Measurements from ENCODE around the gene TMCO2.

The TMCO2 gene

DNA sequence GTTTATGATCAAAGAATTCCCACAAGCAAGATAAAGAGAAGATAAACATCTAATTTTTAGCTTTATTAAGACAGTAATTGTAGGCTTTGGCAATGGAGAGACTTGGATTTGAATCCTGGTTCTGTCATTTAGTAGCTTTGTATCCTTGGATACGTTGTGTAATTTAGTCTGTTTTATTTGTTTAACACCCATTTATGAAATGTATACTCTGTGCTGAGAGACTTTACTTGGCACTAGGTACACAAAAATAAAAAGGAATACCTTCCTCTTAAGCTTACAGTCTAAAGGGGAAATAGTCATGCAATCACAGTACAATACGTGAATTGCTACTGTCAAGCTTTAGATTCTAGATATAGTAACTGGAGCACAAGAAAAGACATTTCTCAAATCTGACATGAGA lies 34.1 kb downstream of the TMCO2 start:
- TF ChIP-seq ZFX (IDR thresholded peaks at IDR 0.05; ENCODE audit: borderline replicate concordance) = no peak
- TF ChIP-seq, protein P1, sequence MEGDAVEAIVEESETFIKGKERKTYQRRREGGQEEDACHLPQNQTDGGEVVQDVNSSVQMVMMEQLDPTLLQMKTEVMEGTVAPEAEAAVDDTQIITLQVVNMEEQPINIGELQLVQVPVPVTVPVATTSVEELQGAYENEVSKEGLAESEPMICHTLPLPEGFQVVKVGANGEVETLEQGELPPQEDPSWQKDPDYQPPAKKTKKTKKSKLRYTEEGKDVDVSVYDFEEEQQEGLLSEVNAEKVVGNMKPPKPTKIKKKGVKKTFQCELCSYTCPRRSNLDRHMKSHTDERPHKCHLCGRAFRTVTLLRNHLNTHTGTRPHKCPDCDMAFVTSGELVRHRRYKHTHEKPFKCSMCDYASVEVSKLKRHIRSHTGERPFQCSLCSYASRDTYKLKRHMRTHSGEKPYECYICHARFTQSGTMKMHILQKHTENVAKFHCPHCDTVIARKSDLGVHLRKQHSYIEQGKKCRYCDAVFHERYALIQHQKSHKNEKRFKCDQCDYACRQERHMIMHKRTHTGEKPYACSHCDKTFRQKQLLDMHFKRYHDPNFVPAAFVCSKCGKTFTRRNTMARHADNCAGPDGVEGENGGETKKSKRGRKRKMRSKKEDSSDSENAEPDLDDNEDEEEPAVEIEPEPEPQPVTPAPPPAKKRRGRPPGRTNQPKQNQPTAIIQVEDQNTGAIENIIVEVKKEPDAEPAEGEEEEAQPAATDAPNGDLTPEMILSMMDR (IDR thresholded peaks at IDR 0.05) = no peak
- peak overlapping the region; percentile 87 for H3K27ac ChIP-seq

DNA sequence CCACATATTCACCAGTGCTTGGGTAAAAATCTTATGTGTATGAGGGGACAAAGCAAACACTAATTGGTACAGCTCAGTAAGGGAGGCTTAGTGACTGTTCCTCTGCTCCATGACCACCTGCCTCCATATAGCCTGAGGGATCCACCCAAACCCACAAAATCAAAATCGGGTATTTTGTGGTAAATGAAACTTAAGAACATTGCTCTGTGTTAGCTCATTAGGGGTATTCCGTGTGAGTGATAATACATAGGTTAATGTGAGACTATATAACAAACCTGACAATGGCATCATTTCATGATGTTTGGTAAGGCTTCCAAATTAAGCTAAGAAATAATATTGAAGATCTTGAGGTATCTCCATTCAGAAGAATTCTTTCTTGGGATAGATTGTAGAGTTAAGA lies 43.6 kb downstream of the TMCO2 start:
- H3K27ac ChIP-seq = no peak overlapping the region
- TF ChIP-seq, protein P1 (IDR thresholded peaks at IDR 0.05) = no peak
- no peak for TF ChIP-seq ZFX (IDR thresholded peaks at IDR 0.05; ENCODE audit: borderline replicate concordance)

DNA sequence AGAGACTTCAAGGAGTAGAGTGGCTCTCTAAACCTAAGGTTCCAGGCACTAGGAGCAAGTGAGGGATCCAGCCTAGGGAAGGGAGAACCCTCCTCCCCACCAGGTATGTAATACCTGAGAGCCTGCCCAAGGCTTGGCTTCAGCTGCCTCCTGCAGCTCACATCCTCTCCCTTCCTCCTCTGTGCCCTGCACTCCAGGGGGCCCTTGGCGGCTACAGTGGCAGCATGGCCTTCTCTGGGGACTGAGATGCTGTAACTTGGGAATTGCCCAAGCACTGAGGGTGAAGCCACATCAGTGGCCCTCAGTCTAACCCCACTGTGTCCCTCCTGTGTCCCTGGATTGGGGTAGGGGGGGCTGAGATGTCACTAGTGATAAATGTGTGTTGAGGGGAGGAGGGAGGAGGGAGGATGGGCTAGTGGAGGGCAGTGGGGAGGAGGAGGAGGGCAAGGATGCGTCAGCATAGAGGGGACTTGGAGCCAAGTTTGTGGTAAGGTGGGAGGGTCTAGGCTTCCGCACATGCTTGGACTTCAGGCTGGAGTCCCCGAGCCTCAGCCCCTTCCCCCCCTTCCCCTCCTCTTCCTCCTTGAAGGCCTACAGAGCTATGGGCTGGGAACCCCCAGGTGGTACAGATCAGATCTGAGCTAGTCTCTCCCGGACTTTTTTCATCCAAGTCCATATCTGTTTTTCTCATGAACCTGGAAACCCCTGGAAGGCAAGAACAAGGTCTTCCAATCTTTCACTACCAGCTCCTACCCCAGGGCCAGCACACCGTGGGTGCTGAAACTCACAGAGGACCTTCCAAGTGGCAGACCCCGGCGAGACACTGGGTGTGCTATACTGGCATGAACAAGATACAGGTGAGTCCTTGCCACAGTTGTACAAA lies 51.9 kb downstream of the TMCO2 start:
- TF ChIP-seq, protein P1 (IDR thresholded peaks at IDR 0.05) = no peak
- no peak for TF ChIP-seq ZFX (IDR thresholded peaks at IDR 0.05; ENCODE audit: borderline replicate concordance)
- no peak overlapping the region for H3K27ac ChIP-seq

DNA sequence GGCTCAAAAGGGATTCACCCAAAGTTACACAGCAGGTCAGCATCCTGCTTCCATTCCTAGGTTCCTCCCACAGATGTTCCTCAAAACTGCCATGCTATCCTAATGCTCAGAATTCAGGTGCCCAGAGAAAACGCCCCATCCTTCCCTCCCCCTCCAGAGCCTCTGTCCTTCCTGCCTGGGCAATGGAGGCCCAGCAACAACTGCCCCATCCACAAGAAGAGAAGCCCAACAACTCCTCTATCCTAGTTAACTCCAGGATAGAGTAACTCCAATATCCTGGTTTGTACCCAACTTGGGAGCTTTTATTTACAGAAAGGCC lies 52.5 kb downstream of the TMCO2 start:
- TF ChIP-seq, protein P1 (IDR thresholded peaks at IDR 0.05) = no peak
- no peak overlapping the region for H3K27ac ChIP-seq

DNA sequence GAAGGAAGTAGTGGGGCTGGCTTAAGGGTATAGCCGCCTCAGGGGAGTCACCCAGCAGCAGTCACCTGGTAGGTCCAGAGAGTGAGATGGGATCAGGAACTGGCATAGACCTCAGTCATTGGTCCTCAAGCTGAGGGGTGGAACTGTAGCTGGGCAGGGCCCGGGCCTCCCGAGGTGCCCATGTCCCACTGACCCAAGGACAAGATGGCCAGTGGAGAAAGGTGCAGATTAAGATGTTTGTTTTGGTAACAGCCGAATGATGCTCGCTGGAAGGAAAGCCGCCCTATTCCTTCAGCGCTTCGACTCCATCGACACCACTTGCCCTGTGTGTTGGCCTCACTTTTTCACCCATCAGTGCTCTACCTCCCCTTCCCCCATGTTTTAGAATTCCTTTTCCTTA lies 52.9 kb downstream of the TMCO2 start:
- TF ChIP-seq, protein P1 (IDR thresholded peaks at IDR 0.05) = no peak
- no peak for TF ChIP-seq ZFX (IDR thresholded peaks at IDR 0.05; ENCODE audit: borderline replicate concordance)
- no peak overlapping the region for H3K27ac ChIP-seq

DNA sequence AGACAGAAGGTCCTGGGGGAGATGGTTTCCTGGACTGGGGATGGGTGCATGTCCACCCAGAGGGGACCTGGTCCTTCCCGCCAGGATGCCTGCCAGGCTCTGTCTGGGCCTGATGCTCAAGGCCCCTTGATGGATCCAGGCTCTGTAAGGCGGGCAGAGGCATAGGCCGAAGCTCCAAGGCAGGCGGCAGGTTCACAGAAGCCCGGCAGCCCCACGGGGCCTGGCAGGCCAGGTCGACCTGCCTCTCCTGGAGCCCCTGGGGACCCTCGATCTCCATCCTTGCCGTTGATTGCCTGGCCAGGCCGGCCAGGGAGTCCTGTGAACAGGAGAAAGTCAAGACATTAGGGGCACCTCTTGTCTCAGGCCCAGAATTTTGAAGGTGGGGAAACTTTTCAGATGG lies 53.3 kb downstream of the TMCO2 start:
- no peak overlapping the region for H3K27ac ChIP-seq
- no peak for TF ChIP-seq ZFX (IDR thresholded peaks at IDR 0.05; ENCODE audit: borderline replicate concordance)
- TF ChIP-seq, protein P1 (IDR thresholded peaks at IDR 0.05) = no peak
